GM12892 (cell line): ENCODE measurements around the gene NT5E.

Source experiments
- POLR2A ChIP-seq: IDR thresholded peaks from 2 replicates; pipeline ENCODE4 v1.6.1; 2011; ENCODE audit warnings: low read depth, low read length, control low read depth
- POLR2AphosphoS5 ChIP-seq: IDR thresholded peaks from 2 replicates; pipeline ENCODE4 v1.6.1; 2011; ENCODE audit warnings: low read depth, low read length, control low read depth

- TF ChIP-seq POLR2A = no peak
- TF ChIP-seq POLR2AphosphoS5 = no peak
Measured at GRCh38 chr6:85469276-85470022, 19.6 kb downstream of the NT5E start.
